ENCODE results near the gene RPS14. TPM values are rescaled to one million over a fixed set of nuclear protein-coding genes. Genes with fewer than 3 reads are reported as not detected.
A peak's percentile ranks its signal among the peaks of the same experiment; 100 is the strongest.

RPS14 gene
- polyA plus RNA-seq, 1 donor (not counting 4 experiments of a cell fraction or from before 2014, with no cell fraction given) = 3,540 TPM

DNA sequence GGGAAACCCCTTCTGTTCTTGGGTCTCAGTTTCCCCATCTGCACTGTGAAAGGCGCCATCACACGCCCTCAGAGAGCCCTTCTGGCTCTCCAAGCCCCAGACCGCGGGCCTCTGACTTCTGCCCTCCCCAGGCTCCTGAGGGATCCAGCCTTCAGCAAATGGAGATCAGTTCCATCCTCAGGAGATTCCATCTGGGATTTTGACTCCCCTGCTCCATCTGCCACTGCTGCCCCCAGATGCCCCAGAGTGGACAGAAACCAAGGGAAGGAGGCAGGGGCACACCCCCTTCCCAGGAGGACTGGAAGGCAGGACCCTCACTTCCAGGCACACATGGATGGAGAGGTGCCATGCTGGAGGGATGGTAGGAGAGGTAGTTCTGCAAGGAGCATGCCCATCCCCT lies 18.7 kb upstream of the RPS14 start:
- dilution Hi-C loops (cut with MboI; ENCODE audit: extremely low pct_ligation_motif_present, low sequenced_read_pairs) = no loop called here
- DNase-seq (ENCODE audit: low read depth, low spot score) = no peak
- Histone ChIP-seq H3K4me2 (ENCODE audit: control insufficient read depth, extremely low read depth, insufficient read depth, low read depth, low read length) (no peak overlapping the region), H3K4me3 (ENCODE audit: control insufficient read depth in 2 of 3, extremely low read depth in 1 of 3, insufficient read depth in 2 of 3, low read depth in 1 of 3, low read length in 3 of 3) (no peak overlapping the region), H3K4me1 (ENCODE audit: control insufficient read depth, extremely low read depth, insufficient read depth, low read length) (peaks cover 30% of the 10 kb centered on the region), H3K79me2 (ENCODE audit: control insufficient read depth, insufficient read depth, low read length) (no peaks in the 10 kb centered on the region), H3K9me1 (ENCODE audit: control insufficient read depth, extremely low read depth, insufficient read depth, low read length) (peaks cover 2% of the 10 kb centered on the region), H4K20me1 (ENCODE audit: control insufficient read depth, extremely low read depth, insufficient read depth, low read length) (no peaks in the 10 kb centered on the region), H3K36me3 (ENCODE audit: control insufficient read depth in 2 of 2, extremely low read depth in 1 of 2, insufficient read depth in 2 of 2, low read length in 2 of 2) (no peaks in the 10 kb centered on the region), H2AFZ (ENCODE audit: control insufficient read depth, low read length) (no peak overlapping the region), H3K27me3 (ENCODE audit: control insufficient read depth, extremely low read depth, insufficient read depth, low read length) (no peaks in the 10 kb centered on the region), H3K9ac (ENCODE audit: control insufficient read depth, extremely low read depth, insufficient read depth, low read length) (no peak overlapping the region), H3K9me3 (ENCODE audit: control insufficient read depth, low read depth, low read length) (no peaks in the 10 kb centered on the region), H3K27ac (ENCODE audit: control insufficient read depth, insufficient read depth, low read length) (no peak overlapping the region)
- FAIRE-seq = no peak
- TF ChIP-seq EZH2 (IDR thresholded peaks at IDR 0.05; ENCODE audit: low read length) = no peak
- TF ChIP-seq, protein P1, sequence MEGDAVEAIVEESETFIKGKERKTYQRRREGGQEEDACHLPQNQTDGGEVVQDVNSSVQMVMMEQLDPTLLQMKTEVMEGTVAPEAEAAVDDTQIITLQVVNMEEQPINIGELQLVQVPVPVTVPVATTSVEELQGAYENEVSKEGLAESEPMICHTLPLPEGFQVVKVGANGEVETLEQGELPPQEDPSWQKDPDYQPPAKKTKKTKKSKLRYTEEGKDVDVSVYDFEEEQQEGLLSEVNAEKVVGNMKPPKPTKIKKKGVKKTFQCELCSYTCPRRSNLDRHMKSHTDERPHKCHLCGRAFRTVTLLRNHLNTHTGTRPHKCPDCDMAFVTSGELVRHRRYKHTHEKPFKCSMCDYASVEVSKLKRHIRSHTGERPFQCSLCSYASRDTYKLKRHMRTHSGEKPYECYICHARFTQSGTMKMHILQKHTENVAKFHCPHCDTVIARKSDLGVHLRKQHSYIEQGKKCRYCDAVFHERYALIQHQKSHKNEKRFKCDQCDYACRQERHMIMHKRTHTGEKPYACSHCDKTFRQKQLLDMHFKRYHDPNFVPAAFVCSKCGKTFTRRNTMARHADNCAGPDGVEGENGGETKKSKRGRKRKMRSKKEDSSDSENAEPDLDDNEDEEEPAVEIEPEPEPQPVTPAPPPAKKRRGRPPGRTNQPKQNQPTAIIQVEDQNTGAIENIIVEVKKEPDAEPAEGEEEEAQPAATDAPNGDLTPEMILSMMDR (optimal IDR thresholded peaks at IDR 0.05 in 1 of 3, IDR thresholded peaks at IDR 0.05 in 1 of 3, conservative IDR thresholded peaks at IDR 0.05 in 1 of 3; ENCODE audit: extremely low read depth in 1 of 3, insufficient read depth in 2 of 3, low read length in 3 of 3) = no peak

DNA sequence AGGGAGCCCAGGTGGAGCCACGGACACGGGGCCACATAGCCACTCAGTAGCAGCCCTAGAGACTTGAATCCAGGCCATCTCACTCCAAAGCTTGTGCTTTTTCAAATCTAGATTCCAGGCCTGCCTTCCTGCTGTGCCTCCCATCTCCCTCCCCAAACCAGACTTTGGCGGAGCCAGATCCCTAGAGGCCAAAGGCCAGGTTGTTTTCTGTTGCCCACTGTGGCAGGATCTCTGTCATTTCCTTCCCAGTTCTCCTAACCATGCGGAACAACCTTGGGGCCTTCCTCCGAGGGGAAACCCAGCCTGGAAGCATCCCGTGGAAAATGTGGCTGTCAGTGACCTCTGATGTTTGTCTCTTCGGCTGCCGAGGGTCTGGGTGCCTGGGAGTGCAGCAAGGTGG lies 16.4 kb upstream of the RPS14 start:
- H3K9me3 ChIP-seq (ENCODE audit: control insufficient read depth, low read depth, low read length) = no peaks in the 10 kb centered on the region
- no peaks in the 10 kb centered on the region for H3K79me2 ChIP-seq (ENCODE audit: control insufficient read depth, insufficient read depth, low read length)
- no peak overlapping the region for H2AFZ ChIP-seq (ENCODE audit: control insufficient read depth, low read length)
- no peaks in the 10 kb centered on the region for H3K27me3 ChIP-seq (ENCODE audit: control insufficient read depth, extremely low read depth, insufficient read depth, low read length)
- TF ChIP-seq, protein P1 (optimal IDR thresholded peaks at IDR 0.05 in 1 of 3, IDR thresholded peaks at IDR 0.05 in 1 of 3, conservative IDR thresholded peaks at IDR 0.05 in 1 of 3; ENCODE audit: extremely low read depth in 1 of 3, insufficient read depth in 2 of 3, low read length in 3 of 3) = no peak
- TF ChIP-seq EZH2 (IDR thresholded peaks at IDR 0.05; ENCODE audit: low read length) = no peak
- H3K4me2 ChIP-seq (ENCODE audit: control insufficient read depth, extremely low read depth, insufficient read depth, low read depth, low read length) = no peak overlapping the region
- dilution Hi-C loops (cut with MboI; ENCODE audit: extremely low pct_ligation_motif_present, low sequenced_read_pairs) = no loop called here
- no peaks in the 10 kb centered on the region for H3K9me1 ChIP-seq (ENCODE audit: control insufficient read depth, extremely low read depth, insufficient read depth, low read length)
- no peak overlapping the region for H3K9ac ChIP-seq (ENCODE audit: control insufficient read depth, extremely low read depth, insufficient read depth, low read length)
- DNase-seq (ENCODE audit: low read depth, low spot score) (no peak), FAIRE-seq (peak; percentile 5)
- H3K4me3 ChIP-seq (ENCODE audit: control insufficient read depth in 2 of 3, extremely low read depth in 1 of 3, insufficient read depth in 2 of 3, low read depth in 1 of 3, low read length in 3 of 3) = no peak overlapping the region
- H3K27ac ChIP-seq (ENCODE audit: control insufficient read depth, insufficient read depth, low read length) = no peak overlapping the region
- H4K20me1 ChIP-seq (ENCODE audit: control insufficient read depth, extremely low read depth, insufficient read depth, low read length) = no peaks in the 10 kb centered on the region
- no peaks in the 10 kb centered on the region for H3K36me3 ChIP-seq (ENCODE audit: control insufficient read depth in 2 of 2, extremely low read depth in 1 of 2, insufficient read depth in 2 of 2, low read length in 2 of 2)
- peaks cover 17% of the 10 kb centered on the region for H3K4me1 ChIP-seq (ENCODE audit: control insufficient read depth, extremely low read depth, insufficient read depth, low read length)
